Stimulated activated CD8-positive, alpha-beta memory T cell treated with anti-CD3 and anti-CD28 coated beads, Interleukin-7, amount 100 ng/mL, for 24 hours (primary cell): ENCODE measurements around the gene ST6GALNAC6.
"Not testable (repeated sequence)": the region's sequence is repeated elsewhere in the genome, so short reads cannot be mapped to it uniquely, and the experiment has no call there.

Experiments
- DNase-seq: peaks from one replicate; pipeline ENCODE4 v3.0.0-alpha.2; 2020; ENCODE audit warnings: low read depth

Gene ST6GALNAC6

GRCh38 chr9:127854960-127855359 lies 44.4 kb downstream of the ST6GALNAC6 start:
- DNase-seq = no peak

GRCh38 chr9:127854184-127854806 lies 45.1 kb downstream of the ST6GALNAC6 start, which contains the start of gene ENG:
Gene ENG, minus strand, starts transcription at chr9:127854658. Its CDS starts 303 bp downstream, at chr9:127854355.
- DNase-seq = no peak

GRCh38 chr9:127853312-127854183 lies 45.9 kb downstream of the ST6GALNAC6 start:
- no peak for DNase-seq

GRCh38 chr9:127852829-127853228 lies 46.6 kb downstream of the ST6GALNAC6 start:
- no peak for DNase-seq

GRCh38 chr9:127850286-127850830 lies 49.0 kb downstream of the ST6GALNAC6 start:
- no peak for DNase-seq

GRCh38 chr9:127848756-127849504 lies 50.5 kb downstream of the ST6GALNAC6 start:
- no peak for DNase-seq

- no peak for DNase-seq
Measured at GRCh38 chr9:127847833-127848755, 51.3 kb downstream of the ST6GALNAC6 start.

- no peak for DNase-seq
Measured at GRCh38 chr9:127847178-127847510, 52.3 kb downstream of the ST6GALNAC6 start.

- DNase-seq = no peak
Measured at GRCh38 chr9:127846443-127847177, 52.8 kb downstream of the ST6GALNAC6 start.

- DNase-seq = not testable (repeated sequence)
Measured at GRCh38 chr9:127845619-127846018, 53.8 kb downstream of the ST6GALNAC6 start.

- DNase-seq = no peak
Measured at GRCh38 chr9:127844821-127845359, 54.5 kb downstream of the ST6GALNAC6 start.

- no peak for DNase-seq
Measured at GRCh38 chr9:127841087-127841835, 58.1 kb downstream of the ST6GALNAC6 start.

- no peak for DNase-seq
Measured at GRCh38 chr9:127838375-127839078, 60.9 kb downstream of the ST6GALNAC6 start.

GRCh38 chr9:127837346-127837745 lies 62.1 kb downstream of the ST6GALNAC6 start:
- no peak for DNase-seq

GRCh38 chr9:127836561-127836960 lies 62.8 kb downstream of the ST6GALNAC6 start:
- not testable (repeated sequence) for DNase-seq

- DNase-seq = no peak
Measured at GRCh38 chr9:127835991-127836516, 63.3 kb downstream of the ST6GALNAC6 start.
